ENCODE results near the gene LDLRAD4. TPM values are rescaled to one million over a fixed set of nuclear protein-coding genes. Genes with fewer than 3 reads are reported as not detected.

Gene LDLRAD4
- total and polyA plus RNA-seq, 2 experiments from 2014 or later: 0.73 to 1.9 TPM

DNA sequence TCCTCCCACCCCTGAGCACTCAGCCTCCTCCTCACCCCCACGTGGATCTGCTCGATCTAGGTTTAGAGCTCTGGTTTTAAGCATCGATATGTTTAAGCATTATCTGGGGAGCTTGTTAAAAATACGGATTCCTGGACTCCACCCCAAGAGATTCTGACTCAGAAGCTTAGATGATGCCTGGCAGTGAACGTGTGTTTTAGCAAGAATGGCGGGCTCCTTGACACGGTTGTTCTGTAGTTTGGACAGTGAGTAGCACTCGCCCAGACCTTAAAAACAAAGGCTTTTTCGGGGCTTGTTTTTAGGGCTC, 47.3 kb downstream of the LDLRAD4 start:
- H4K20me1 ChIP-seq (replicated peaks; ENCODE audit: insufficient read depth): no peaks in the 10 kb centered on the region
- TF ChIP-seq STAT1 (IDR thresholded peaks at IDR 0.05; ENCODE audit: unreplicated experiment) (no peak), EZH2 (IDR thresholded peaks at IDR 0.05; ENCODE audit: low read depth, unreplicated experiment) (no peak), POLR2AphosphoS5 (IDR thresholded peaks at IDR 0.05; ENCODE audit: low read depth) (no peak)
- TF ChIP-seq, protein P1, sequence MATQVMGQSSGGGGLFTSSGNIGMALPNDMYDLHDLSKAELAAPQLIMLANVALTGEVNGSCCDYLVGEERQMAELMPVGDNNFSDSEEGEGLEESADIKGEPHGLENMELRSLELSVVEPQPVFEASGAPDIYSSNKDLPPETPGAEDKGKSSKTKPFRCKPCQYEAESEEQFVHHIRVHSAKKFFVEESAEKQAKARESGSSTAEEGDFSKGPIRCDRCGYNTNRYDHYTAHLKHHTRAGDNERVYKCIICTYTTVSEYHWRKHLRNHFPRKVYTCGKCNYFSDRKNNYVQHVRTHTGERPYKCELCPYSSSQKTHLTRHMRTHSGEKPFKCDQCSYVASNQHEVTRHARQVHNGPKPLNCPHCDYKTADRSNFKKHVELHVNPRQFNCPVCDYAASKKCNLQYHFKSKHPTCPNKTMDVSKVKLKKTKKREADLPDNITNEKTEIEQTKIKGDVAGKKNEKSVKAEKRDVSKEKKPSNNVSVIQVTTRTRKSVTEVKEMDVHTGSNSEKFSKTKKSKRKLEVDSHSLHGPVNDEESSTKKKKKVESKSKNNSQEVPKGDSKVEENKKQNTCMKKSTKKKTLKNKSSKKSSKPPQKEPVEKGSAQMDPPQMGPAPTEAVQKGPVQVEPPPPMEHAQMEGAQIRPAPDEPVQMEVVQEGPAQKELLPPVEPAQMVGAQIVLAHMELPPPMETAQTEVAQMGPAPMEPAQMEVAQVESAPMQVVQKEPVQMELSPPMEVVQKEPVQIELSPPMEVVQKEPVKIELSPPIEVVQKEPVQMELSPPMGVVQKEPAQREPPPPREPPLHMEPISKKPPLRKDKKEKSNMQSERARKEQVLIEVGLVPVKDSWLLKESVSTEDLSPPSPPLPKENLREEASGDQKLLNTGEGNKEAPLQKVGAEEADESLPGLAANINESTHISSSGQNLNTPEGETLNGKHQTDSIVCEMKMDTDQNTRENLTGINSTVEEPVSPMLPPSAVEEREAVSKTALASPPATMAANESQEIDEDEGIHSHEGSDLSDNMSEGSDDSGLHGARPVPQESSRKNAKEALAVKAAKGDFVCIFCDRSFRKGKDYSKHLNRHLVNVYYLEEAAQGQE (IDR thresholded peaks at IDR 0.05; ENCODE audit: unreplicated experiment): no peak
- no peaks in the 10 kb centered on the region for H3K9me2 ChIP-seq (ENCODE audit: insufficient read depth)
- H3K27me3 ChIP-seq (ENCODE audit: insufficient read depth): no peaks in the 10 kb centered on the region
- no peak for DNase-seq (ENCODE audit: low spot score)
- Mint-ChIP-seq H3K36me3 (ENCODE audit: low read depth) (no peaks in the 10 kb centered on the region; the same call in 2 of the 3 replicates), H3K27me3 (ENCODE audit: insufficient read depth, low read depth, poor library complexity) (peaks cover 14% of the 10 kb centered on the region), H3K4me3 (no peak overlapping the region), H3K27ac (no peak overlapping the region), H3K4me1 (peaks cover 20% of the 10 kb centered on the region), H3K9me3 (no peaks in the 10 kb centered on the region)
- no peak for ATAC-seq
- H3K79me2 ChIP-seq (replicated peaks; ENCODE audit: insufficient read depth): no peaks in the 10 kb centered on the region
- no peak overlapping the region for H2AFZ ChIP-seq
- H3K36me3 ChIP-seq (ENCODE audit: insufficient read depth): no peaks in the 10 kb centered on the region
- no peak overlapping the region for H3K27ac ChIP-seq (ENCODE audit: low read depth)
- no peaks in the 10 kb centered on the region for H3K4me1 ChIP-seq (ENCODE audit: insufficient read depth)
- H3F3A ChIP-seq (replicated peaks; ENCODE audit: low read depth): 0 out of 2 replicates have a peak, but pooled peaks cover 3% of the 10 kb centered on the region
- H3K4me3 ChIP-seq: no peak overlapping the region
- no peak overlapping the region for H3K4me2 ChIP-seq

DNA sequence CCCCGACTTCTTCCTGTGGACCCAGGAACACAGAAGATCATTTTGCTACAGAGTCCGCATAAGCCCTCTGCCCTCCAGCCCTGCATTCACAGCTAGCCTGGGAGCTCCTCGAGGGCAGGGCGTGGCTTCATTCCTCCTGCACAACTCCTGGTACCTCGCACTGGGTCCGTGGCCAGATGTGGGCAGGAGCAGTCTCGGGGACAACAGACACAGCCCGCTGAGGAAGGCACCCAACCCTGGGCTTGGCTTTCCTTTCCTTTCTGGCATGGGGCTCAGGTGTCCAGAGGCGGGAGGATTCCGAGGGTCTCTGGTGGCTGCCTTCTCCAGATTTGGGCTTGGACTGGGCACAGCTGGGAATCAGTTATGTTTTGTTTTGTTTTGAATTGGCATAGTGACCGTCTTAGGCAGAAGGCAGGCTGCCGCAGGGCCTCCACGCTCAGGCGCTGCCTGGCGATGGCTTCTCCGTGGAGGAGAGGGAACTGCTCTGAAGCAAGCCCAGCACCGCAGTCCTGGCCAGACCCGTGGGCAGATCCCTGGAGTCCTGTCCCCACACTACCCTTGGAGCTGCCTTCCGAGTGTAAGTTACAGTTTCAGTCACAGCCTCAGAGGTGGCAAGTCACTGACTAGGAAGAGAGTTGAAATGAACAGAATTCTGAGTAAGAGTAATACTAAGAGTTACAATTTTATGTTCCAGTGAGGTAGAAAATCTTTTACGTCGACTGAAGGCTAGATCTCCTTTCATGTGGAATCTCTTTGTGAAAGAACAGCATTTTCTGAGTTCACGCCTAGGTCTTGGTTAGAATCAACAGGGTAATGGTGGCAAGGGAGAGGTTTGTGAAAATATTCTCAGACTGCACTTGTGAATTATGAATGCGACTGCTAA, 47.9 kb downstream of the LDLRAD4 start:
- no peaks in the 10 kb centered on the region for H4K20me1 ChIP-seq (replicated peaks; ENCODE audit: insufficient read depth)
- no peaks in the 10 kb centered on the region; the same call in 2 of the 3 replicates for H3K36me3 Mint-ChIP-seq (ENCODE audit: low read depth)
- no peak overlapping the region for H2AFZ ChIP-seq
- H3K4me3 ChIP-seq: no peak overlapping the region
- DNase-seq (ENCODE audit: low spot score) (no peak), ATAC-seq (no peak)
- no peaks in the 10 kb centered on the region for H3K9me2 ChIP-seq (ENCODE audit: insufficient read depth)
- H3K36me3 ChIP-seq (ENCODE audit: insufficient read depth): no peaks in the 10 kb centered on the region
- no peak overlapping the region for H3K27ac Mint-ChIP-seq
- H3F3A ChIP-seq (replicated peaks; ENCODE audit: low read depth): 0 out of 2 replicates have a peak, but pooled peaks cover under 1% of the 10 kb centered on the region
- no peak overlapping the region for H3K4me3 Mint-ChIP-seq
- peaks cover 20% of the 10 kb centered on the region for H3K4me1 Mint-ChIP-seq
- H3K4me1 ChIP-seq (ENCODE audit: insufficient read depth): no peaks in the 10 kb centered on the region
- no peak overlapping the region for H3K27ac ChIP-seq (ENCODE audit: low read depth)
- no peak overlapping the region for H3K4me2 ChIP-seq
- H3K27me3 ChIP-seq (ENCODE audit: insufficient read depth): no peaks in the 10 kb centered on the region
- peaks cover 14% of the 10 kb centered on the region for H3K27me3 Mint-ChIP-seq (ENCODE audit: insufficient read depth, low read depth, poor library complexity)
- no peaks in the 10 kb centered on the region for H3K9me3 Mint-ChIP-seq
- H3K79me2 ChIP-seq (replicated peaks; ENCODE audit: insufficient read depth): no peaks in the 10 kb centered on the region
- TF ChIP-seq, protein P2, sequence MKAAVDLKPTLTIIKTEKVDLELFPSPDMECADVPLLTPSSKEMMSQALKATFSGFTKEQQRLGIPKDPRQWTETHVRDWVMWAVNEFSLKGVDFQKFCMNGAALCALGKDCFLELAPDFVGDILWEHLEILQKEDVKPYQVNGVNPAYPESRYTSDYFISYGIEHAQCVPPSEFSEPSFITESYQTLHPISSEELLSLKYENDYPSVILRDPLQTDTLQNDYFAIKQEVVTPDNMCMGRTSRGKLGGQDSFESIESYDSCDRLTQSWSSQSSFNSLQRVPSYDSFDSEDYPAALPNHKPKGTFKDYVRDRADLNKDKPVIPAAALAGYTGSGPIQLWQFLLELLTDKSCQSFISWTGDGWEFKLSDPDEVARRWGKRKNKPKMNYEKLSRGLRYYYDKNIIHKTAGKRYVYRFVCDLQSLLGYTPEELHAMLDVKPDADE (IDR thresholded peaks at IDR 0.05): no peak
- TF ChIP-seq ZNF331 (CRISPR knock-in tag; IDR thresholded peaks at IDR 0.05; ENCODE audit: low read depth) (no peak), ZNF114 (CRISPR knock-in tag; IDR thresholded peaks at IDR 0.05) (no peak)
- TF ChIP-seq, protein P3, sequence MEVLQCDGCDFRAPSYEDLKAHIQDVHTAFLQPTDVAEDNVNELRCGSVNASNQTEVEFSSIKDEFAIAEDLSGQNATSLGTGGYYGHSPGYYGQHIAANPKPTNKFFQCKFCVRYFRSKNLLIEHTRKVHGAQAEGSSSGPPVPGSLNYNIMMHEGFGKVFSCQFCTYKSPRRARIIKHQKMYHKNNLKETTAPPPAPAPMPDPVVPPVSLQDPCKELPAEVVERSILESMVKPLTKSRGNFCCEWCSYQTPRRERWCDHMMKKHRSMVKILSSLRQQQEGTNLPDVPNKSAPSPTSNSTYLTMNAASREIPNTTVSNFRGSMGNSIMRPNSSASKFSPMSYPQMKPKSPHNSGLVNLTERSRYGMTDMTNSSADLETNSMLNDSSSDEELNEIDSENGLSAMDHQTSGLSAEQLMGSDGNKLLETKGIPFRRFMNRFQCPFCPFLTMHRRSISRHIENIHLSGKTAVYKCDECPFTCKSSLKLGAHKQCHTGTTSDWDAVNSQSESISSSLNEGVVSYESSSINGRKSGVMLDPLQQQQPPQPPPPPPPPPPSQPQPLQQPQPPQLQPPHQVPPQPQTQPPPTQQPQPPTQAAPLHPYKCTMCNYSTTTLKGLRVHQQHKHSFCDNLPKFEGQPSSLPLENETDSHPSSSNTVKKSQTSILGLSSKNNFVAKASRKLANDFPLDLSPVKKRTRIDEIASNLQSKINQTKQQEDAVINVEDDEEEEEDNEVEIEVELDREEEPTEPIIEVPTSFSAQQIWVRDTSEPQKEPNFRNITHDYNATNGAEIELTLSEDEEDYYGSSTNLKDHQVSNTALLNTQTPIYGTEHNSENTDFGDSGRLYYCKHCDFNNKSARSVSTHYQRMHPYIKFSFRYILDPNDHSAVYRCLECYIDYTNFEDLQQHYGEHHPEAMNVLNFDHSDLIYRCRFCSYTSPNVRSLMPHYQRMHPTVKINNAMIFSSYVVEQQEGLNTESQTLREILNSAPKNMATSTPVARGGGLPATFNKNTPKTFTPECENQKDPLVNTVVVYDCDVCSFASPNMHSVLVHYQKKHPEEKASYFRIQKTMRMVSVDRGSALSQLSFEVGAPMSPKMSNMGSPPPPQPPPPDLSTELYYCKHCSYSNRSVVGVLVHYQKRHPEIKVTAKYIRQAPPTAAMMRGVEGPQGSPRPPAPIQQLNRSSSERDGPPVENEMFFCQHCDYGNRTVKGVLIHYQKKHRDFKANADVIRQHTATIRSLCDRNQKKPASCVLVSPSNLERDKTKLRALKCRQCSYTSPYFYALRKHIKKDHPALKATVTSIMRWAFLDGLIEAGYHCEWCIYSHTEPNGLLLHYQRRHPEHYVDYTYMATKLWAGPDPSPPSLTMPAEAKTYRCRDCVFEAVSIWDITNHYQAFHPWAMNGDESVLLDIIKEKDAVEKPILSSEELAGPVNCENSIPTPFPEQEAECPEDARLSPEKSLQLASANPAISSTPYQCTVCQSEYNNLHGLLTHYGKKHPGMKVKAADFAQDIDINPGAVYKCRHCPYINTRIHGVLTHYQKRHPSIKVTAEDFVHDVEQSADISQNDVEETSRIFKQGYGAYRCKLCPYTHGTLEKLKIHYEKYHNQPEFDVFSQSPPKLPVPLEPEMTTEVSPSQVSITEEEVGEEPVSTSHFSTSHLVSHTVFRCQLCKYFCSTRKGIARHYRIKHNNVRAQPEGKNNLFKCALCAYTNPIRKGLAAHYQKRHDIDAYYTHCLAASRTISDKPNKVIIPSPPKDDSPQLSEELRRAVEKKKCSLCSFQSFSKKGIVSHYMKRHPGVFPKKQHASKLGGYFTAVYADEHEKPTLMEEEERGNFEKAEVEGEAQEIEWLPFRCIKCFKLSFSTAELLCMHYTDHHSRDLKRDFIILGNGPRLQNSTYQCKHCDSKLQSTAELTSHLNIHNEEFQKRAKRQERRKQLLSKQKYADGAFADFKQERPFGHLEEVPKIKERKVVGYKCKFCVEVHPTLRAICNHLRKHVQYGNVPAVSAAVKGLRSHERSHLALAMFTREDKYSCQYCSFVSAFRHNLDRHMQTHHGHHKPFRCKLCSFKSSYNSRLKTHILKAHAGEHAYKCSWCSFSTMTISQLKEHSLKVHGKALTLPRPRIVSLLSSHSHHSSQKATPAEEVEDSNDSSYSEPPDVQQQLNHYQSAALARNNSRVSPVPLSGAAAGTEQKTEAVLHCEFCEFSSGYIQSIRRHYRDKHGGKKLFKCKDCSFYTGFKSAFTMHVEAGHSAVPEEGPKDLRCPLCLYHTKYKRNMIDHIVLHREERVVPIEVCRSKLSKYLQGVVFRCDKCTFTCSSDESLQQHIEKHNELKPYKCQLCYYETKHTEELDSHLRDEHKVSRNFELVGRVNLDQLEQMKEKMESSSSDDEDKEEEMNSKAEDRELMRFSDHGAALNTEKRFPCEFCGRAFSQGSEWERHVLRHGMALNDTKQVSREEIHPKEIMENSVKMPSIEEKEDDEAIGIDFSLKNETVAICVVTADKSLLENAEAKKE (CRISPR knock-in tag; IDR thresholded peaks at IDR 0.05): no peak

All from GM23338 (cell line).